Measurements from ENCODE around the gene IRF9. TPM values are rescaled to one million over a fixed set of nuclear protein-coding genes. Genes with fewer than 3 reads are reported as not detected.
A peak's percentile ranks its signal among the peaks of the same experiment; 100 is the strongest.

The IRF9 gene
- total RNA-seq, 1 donor from 2014 or later = 123 TPM

DNA sequence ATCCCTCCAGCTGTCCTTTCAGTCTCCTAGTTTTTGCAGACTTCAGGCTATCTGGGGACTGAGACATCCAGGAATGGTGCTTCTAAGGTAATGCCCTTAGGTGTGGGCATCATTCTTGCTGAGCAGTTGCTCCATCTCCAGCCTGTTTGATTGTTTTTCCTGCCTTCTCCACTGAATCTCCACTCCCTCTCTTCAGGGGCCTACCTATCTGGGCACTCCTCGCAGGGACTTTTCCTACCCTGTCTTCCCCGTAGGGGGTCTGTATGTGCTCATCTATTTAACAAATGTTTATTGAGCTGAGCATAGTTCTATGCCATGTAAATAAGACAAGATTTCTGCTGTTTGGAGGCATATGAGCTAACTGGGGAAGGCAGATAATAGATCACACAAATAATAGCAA, 28.1 kb upstream of the IRF9 start:
- intact Hi-C loops (cut with DNase I) = no loop called here
- TF ChIP-seq, protein P1, sequence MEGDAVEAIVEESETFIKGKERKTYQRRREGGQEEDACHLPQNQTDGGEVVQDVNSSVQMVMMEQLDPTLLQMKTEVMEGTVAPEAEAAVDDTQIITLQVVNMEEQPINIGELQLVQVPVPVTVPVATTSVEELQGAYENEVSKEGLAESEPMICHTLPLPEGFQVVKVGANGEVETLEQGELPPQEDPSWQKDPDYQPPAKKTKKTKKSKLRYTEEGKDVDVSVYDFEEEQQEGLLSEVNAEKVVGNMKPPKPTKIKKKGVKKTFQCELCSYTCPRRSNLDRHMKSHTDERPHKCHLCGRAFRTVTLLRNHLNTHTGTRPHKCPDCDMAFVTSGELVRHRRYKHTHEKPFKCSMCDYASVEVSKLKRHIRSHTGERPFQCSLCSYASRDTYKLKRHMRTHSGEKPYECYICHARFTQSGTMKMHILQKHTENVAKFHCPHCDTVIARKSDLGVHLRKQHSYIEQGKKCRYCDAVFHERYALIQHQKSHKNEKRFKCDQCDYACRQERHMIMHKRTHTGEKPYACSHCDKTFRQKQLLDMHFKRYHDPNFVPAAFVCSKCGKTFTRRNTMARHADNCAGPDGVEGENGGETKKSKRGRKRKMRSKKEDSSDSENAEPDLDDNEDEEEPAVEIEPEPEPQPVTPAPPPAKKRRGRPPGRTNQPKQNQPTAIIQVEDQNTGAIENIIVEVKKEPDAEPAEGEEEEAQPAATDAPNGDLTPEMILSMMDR (IDR thresholded peaks at IDR 0.05) = no peak
- Histone ChIP-seq H3K9me3 (no peaks in the 10 kb centered on the region), H3K4me3 (no peak overlapping the region), H3K36me3 (peaks cover 8% of the 10 kb centered on the region), H3K4me1 (peaks cover 20% of the 10 kb centered on the region), H3K27ac (no peak overlapping the region), H3K27me3 (no peaks in the 10 kb centered on the region)
- no peak for ATAC-seq
- no peak for DNase-seq

DNA sequence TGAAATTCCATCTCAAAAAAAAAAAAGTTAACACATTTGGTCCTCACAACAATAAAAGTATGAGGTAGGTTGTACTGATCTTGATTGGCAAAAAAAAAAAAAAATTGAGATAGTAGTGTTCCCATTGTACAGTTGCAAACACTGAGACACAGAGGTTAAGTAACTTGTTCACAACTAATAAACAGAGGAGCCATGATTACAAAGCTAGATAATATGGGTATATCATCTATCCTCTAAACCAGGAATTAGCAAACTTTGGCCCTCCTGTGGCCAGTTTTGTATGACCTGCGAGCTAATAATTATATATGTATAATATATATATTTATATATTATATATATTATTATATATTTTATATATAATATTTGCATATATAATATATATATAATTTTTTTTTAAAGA, 27.3 kb upstream of the IRF9 start:
- intact Hi-C loops (cut with DNase I) = no loop called here
- Histone ChIP-seq H3K9me3 (no peaks in the 10 kb centered on the region), H3K4me3 (no peak overlapping the region), H3K27ac (no peak overlapping the region), H3K4me1 (peaks cover 20% of the 10 kb centered on the region), H3K36me3 (peaks cover 15% of the 10 kb centered on the region), H3K27me3 (no peaks in the 10 kb centered on the region)
- TF ChIP-seq, protein P1 (IDR thresholded peaks at IDR 0.05) = no peak
- DNase-seq (no peak), ATAC-seq (no peak)

DNA sequence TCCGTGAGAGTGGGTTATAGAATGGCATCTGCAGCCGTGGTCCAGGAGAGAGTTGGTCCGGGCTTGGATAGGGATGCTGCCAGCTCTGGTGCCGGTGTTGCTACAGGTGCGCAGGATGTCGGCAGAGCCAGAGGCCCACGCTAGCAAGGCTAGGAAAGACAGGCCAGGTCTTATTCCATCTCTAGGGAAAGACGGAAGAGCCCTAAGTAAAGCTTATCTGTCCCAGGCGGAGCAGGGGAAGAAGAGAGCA, 25.6 kb upstream of the IRF9 start:
- no peak for ATAC-seq
- intact Hi-C loops (cut with DNase I) = no loop called here
- H3K4me1 ChIP-seq = peaks cover 33% of the 10 kb centered on the region
- peak overlapping the region; percentile 91 for H3K27ac ChIP-seq
- H3K4me3 ChIP-seq = peak overlapping the region; percentile 99
- DNase-seq = no peak
- H3K27me3 ChIP-seq = no peaks in the 10 kb centered on the region
- H3K9me3 ChIP-seq = no peaks in the 10 kb centered on the region
- H3K36me3 ChIP-seq = peaks cover 21% of the 10 kb centered on the region
- TF ChIP-seq, protein P1 (IDR thresholded peaks at IDR 0.05) = no peak

DNA sequence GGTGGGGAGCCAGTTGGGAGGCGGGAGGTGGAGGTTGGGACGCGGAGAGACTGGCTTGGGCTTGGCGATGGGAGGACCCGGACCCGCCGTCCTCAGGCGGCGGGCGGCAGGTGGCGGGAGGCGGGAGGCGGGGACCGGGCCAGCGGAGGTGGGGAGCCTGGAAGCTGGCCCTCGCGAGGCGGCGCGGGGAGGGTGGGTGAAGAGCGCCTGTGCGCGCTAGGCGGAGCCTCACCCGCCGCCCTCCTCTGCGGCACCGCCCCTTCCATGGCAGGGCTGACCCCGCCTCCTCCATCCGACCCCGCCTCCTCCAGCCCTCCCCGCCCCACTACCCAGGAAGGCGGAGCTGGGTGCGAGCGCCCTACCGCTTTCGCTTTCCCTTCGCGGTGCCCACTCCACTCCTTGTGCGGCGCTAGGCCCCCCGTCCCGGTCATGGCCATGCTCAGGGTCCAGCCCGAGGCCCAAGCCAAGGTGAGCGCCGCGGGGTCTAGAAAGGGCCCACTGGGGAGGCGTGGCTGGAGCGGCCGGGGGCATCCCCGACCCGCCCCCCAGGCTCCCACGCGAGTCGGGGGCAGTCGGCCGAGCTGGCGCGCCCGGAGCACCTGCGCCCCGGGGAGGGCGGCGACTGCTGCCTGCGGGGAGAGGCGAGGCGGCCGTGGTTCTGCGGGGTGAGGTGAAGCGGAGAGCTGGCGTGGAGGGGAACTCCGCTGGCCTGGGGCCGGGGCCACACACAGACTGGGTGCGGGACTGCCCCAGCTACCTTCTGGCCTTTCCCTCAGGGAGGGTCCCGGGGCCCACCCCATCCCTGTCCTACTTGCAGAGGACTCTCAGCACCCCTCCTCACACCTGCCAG, 25.0 kb upstream of the IRF9 start, which contains the start of gene PSME1:
PSME1 (plus strand) TSS at position 361 of the 850 bp plus-strand sequence; CDS start at position 430, 69 bp downstream.
- Histone ChIP-seq H3K9me3 (no peaks in the 10 kb centered on the region), H3K36me3 (peaks cover 21% of the 10 kb centered on the region), H3K4me1 (peaks cover 28% of the 10 kb centered on the region), H3K4me3 (peak within 1 kb of the TSS; percentile 99), H3K27ac (peak within 1 kb of the TSS; percentile 91), H3K27me3 (no peaks in the 10 kb centered on the region)
- TF ChIP-seq, protein P1 (IDR thresholded peaks at IDR 0.05) = no peak
- ATAC-seq (peak; percentile 99), DNase-seq (peak; percentile 98)
- intact Hi-C loops (cut with DNase I) = no loop called here

DNA sequence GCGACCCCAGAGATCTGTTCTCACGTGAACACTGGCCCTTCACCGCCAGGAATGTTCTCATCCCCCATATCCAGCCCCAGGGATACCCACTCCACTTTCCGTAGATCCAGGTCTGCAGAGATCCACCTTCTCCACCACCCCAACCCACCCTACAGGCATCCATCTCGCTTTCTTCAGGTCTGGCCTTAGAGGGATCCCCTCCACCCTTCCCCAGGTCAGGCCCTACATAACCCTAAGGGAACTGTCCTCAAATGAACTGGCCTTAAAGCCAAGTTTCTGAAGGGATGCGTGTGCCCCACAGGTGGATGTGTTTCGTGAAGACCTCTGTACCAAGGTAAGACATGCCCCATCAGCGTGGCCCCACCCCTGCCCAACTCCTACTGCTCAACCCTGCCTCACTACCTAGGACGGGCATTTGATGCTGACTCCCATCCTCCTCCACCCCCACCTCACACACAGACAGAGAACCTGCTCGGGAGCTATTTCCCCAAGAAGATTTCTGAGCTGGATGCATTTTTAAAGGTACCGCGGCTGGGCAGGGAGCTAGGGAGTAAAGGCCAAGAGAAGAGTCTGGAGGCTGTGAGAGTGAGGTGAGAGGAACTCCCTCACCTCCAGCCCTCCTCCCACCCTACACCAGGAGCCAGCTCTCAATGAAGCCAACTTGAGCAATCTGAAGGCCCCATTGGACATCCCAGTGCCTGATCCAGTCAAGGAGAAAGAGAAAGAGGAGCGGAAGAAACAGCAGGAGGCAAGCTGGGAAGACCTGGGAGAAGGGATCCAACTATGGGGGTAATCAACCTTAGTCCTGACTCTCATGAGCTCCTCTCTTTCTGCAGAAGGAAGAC, 24.2 kb upstream of the IRF9 start:
- TF ChIP-seq, protein P1 (IDR thresholded peaks at IDR 0.05) = no peak
- DNase-seq (no peak), ATAC-seq (no peak)
- H3K27me3 ChIP-seq = no peaks in the 10 kb centered on the region
- no peaks in the 10 kb centered on the region for H3K9me3 ChIP-seq
- H3K27ac ChIP-seq = peak overlapping the region; percentile 91
- peaks cover 21% of the 10 kb centered on the region for H3K36me3 ChIP-seq
- peaks cover 30% of the 10 kb centered on the region for H3K4me1 ChIP-seq
- peak overlapping the region; percentile 99 for H3K4me3 ChIP-seq
- intact Hi-C loops (cut with DNase I) = no loop called here

Data from upper lobe of right lung (tissue), 1 donor.